GM12878 (cell line): ENCODE measurements around the gene LIMK1. TPM values are rescaled to one million over a fixed set of nuclear protein-coding genes. Genes with fewer than 3 reads are reported as not detected.

Source experiments
- GATAD2B ChIP-seq: fragments of 450-650 bp; conservative IDR thresholded peaks from 2 replicates; pipeline ENCODE4 v1.6.1; 2017; ENCODE audit warnings: low read depth, mild to moderate bottlenecking, moderate library complexity
- HCFC1 ChIP-seq: fragments of 150-350 bp; IDR thresholded peaks from 2 replicates; pipeline ENCODE4 v1.6.1; 2014; ENCODE audit warnings: low read length
- MEF2B ChIP-seq: fragments of 450-650 bp; IDR thresholded peaks from 2 replicates; pipeline ENCODE4 v1.6.1; 2018; ENCODE audit warnings: mild to moderate bottlenecking, moderate library complexity; ENCODE audit not compliant: partially characterized antibody, poor library complexity, severe bottlenecking
- SREBF1 ChIP-seq: IDR thresholded peaks from 2 replicates; pipeline ENCODE4 v1.6.1; 2012; ENCODE audit warnings: mild to moderate bottlenecking, low read length
- polyA plus RNA-seq, 11 experiments: library from polyadenylated mRNA; depleted of rRNA in 4 of 11; unstranded in 6 of 11; stranded (reverse) in 5 of 11; fragments of >200 nt; fragmentation: Nextera tagmentation in 4 of 11; fragmentation: Illumina TruSeq in 1 of 11; extraction: Ambion mirVana in 4 of 11; extraction: Trizol in 1 of 11; gene quantifications; 1 replicate in 1 of 11; 2 replicates in 10 of 11; pipeline versions ENCODE4 v1.2.1 to v1.2.3, GENCODE V29; 2011 to 2016; ENCODE audit warnings: inconsistent platforms in 2 of 11, missing spikeins in 2 of 11, low read depth in 1 of 11
- total RNA-seq, 4 experiments: library from RNA; depleted of rRNA in 3 of 4; stranded (reverse); fragments of >200 nt in 3 of 4; fragmentation: Illumina TruSeq in 1 of 4; extraction: Trizol in 1 of 4; gene quantifications; 2 replicates each; pipeline versions ENCODE4 v1.2.1 to v1.2.3, GENCODE V29; 2013 to 2021
- TF ChIP-seq, protein P1 (sequence below): fragments of 450-650 bp; formaldehyde crosslinking; IDR thresholded peaks from 2 replicates; pipeline ENCODE4 v1.5.0; 2022; ENCODE audit warnings: mild to moderate bottlenecking, missing genetic modification characterization
- TF ChIP-seq, protein P2 (sequence below): fragments of 450-650 bp; conservative IDR thresholded peaks from 2 replicates; pipeline ENCODE4 v1.6.1; 2017; ENCODE audit warnings: mild to moderate bottlenecking, moderate library complexity

LIMK1 gene
- total and polyA plus RNA-seq, 10 of the 15 experiments (the other 5 are each of a cell fraction or from before 2014, with no cell fraction given): 0.71 to 59.4 (median 28.8) TPM

DNA sequence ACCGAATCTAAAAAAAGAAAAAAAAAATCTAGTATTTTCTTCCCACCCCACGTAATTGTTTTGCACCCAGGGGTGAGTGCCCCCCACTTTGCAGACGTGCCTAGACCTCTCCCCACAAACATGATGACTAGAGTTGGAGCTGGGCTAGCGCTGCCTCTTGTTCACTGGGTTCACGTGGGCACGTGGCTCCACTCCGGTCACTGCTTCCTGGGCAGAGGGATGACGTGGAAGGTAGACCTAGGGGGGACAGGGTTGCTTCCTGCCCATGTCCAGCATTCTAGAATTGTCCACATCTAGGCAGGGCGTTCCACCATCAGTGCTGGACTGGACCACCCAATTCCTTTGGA is 861 bp upstream of the LIMK1 start (continued):
- TF ChIP-seq GATAD2B (no peak), SREBF1 (no peak), MEF2B (no peak), HCFC1 (no peak)
- TF ChIP-seq, protein P1, sequence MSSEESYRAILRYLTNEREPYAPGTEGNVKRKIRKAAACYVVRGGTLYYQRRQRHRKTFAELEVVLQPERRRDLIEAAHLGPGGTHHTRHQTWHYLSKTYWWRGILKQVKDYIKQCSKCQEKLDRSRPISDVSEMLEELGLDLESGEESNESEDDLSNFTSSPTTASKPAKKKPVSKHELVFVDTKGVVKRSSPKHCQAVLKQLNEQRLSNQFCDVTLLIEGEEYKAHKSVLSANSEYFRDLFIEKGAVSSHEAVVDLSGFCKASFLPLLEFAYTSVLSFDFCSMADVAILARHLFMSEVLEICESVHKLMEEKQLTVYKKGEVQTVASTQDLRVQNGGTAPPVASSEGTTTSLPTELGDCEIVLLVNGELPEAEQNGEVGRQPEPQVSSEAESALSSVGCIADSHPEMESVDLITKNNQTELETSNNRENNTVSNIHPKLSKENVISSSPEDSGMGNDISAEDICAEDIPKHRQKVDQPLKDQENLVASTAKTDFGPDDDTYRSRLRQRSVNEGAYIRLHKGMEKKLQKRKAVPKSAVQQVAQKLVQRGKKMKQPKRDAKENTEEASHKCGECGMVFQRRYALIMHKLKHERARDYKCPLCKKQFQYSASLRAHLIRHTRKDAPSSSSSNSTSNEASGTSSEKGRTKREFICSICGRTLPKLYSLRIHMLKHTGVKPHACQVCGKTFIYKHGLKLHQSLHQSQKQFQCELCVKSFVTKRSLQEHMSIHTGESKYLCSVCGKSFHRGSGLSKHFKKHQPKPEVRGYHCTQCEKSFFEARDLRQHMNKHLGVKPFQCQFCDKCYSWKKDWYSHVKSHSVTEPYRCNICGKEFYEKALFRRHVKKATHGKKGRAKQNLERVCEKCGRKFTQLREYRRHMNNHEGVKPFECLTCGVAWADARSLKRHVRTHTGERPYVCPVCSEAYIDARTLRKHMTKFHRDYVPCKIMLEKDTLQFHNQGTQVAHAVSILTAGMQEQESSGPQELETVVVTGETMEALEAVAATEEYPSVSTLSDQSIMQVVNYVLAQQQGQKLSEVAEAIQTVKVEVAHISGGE (CRISPR knock-in tag): no peak
- TF ChIP-seq, protein P2, sequence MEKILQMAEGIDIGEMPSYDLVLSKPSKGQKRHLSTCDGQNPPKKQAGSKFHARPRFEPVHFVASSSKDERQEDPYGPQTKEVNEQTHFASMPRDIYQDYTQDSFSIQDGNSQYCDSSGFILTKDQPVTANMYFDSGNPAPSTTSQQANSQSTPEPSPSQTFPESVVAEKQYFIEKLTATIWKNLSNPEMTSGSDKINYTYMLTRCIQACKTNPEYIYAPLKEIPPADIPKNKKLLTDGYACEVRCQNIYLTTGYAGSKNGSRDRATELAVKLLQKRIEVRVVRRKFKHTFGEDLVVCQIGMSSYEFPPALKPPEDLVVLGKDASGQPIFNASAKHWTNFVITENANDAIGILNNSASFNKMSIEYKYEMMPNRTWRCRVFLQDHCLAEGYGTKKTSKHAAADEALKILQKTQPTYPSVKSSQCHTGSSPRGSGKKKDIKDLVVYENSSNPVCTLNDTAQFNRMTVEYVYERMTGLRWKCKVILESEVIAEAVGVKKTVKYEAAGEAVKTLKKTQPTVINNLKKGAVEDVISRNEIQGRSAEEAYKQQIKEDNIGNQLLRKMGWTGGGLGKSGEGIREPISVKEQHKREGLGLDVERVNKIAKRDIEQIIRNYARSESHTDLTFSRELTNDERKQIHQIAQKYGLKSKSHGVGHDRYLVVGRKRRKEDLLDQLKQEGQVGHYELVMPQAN: no peak
